Heart right ventricle (tissue), 16 donors: ENCODE results near the gene GPHN. TPM values are rescaled to one million over a fixed set of nuclear protein-coding genes. Genes with fewer than 3 reads are reported as not detected.
"Not testable (repeated sequence)": the region's sequence is repeated elsewhere in the genome, so short reads cannot be mapped to it uniquely, and the experiment has no call there.

Experiments
- ATAC-seq, 8 donors: fragments of 200-7000 bp; cut with Tn5 transposase; one replicate each; pipeline ENCODE4 v1.9.1; 2020; ENCODE audit warnings: mild to moderate bottlenecking in 8 of 8, moderate library complexity in 8 of 8, moderate number of reproducible peaks in 1 of 8
- DNase-seq, 2 donors: peaks; one replicate each; pipeline ENCODE4 v3.0.0-alpha.2; 2020
- H3K27ac ChIP-seq, 10 donors: fragments of 200-600 bp; sonication (generic) in 2 of 10; one replicate each; pipeline versions ENCODE4 v1.5.0 to v1.8.0; 2020 to 2022; ENCODE audit warnings: mild to moderate bottlenecking in 3 of 10
- H3K27me3 ChIP-seq, 7 donors: fragments of 200-600 bp; one replicate each; pipeline ENCODE4 v1.8.0; 2021 to 2022; ENCODE audit warnings: mild to moderate bottlenecking in 2 of 7
- H3K36me3 ChIP-seq, 9 donors: fragments of 200-600 bp; sonication (generic) in 1 of 9; one replicate each; pipeline versions ENCODE4 v1.5.0 to v1.8.0; 2020 to 2022; ENCODE audit warnings: mild to moderate bottlenecking in 2 of 9
- H3K4me1 ChIP-seq, 9 donors: fragments of 200-600 bp; sonication (generic) in 1 of 9; one replicate each; pipeline versions ENCODE4 v1.5.0 to v1.8.0; 2020 to 2022; ENCODE audit warnings: mild to moderate bottlenecking in 4 of 9
- H3K4me3 ChIP-seq, 10 donors: fragments of 200-600 bp; sonication (generic) in 2 of 10; one replicate each; pipeline versions ENCODE4 v1.5.0 to v1.8.0; 2020 to 2022; ENCODE audit warnings: mild to moderate bottlenecking in 7 of 10, moderate library complexity in 2 of 10
- H3K9me3 ChIP-seq, 11 donors: fragments of 200-600 bp in 10 of 11; sonication (generic) in 2 of 11; one replicate each; pipeline versions ENCODE4 v1.5.0 to v1.8.0; 2013 to 2022; ENCODE audit warnings: mild to moderate bottlenecking in 2 of 11, control low read depth in 1 of 11, moderate library complexity in 1 of 11
- WGBS, 2 donors: extraction: QIAGEN DNeasy Blood & Tissue Kit; methylation state at CpG; one replicate each; pipeline ENCODE4 v1.1.7; 2013; ENCODE audit warnings: inconsistent platforms in 1 of 2; 5-methylcytosine and 5-hydroxymethylcytosine counted together
- intact Hi-C, 10 donors: fragments of 100-400 bp; cut with DNase I; formaldehyde crosslinking; loops; one replicate each; pipeline versions ENCODE4 v1.11.1 to v1.14.2; 2022
- polyA plus RNA-seq, 2 donors: library from polyadenylated mRNA; stranded (reverse); fragments of 200-250 nt; gene quantifications; one replicate each; pipeline ENCODE4 v1.2.3, GENCODE V29; 2013
- total RNA-seq, 10 donors: library from RNA; stranded (reverse); fragmentation: NEBNext Ultra II Directional in 3 of 10; extraction: Animal tissue kit (Norgen Biotek cat#: 25700) in 3 of 10; gene quantifications; one replicate each; pipeline versions ENCODE4 v1.2.1 to v1.2.4, GENCODE V29; 2021 to 2023
- TF ChIP-seq, protein P1 (sequence below), 9 donors: fragments of 200-600 bp; sonication (generic) in 2 of 9; IDR thresholded peaks; one replicate each; pipeline versions ENCODE4 v1.5.0 to v1.8.0; 2021 to 2022; ENCODE audit warnings: antibody characterized with exemption in 9 of 9, mild to moderate bottlenecking in 5 of 9, moderate library complexity in 1 of 9
- donor health status: Arrhythmogenic right ventricular cardiomyopathy.
- donor health status: ischemic (EF 13 %, LVEDD 7.1; RV severe dilation, severe dysfunction).
- donor health status: healthy with polysubstance abuse.
- donor health status: DM: no; HTN: yes; CAD: no.
- donor health status: DM: no; HTN: no; CAD: no.
- donor health status: ischemic (EF 25% LVEDD 6.9; RV normal size, moderate dysfunction).
- donor health status: ischemic (EF 25% LVEDD 5.7; RV mildly dilated, moderate dysfunction).
- donor health status: healthy.
- donor health status: DM: yes; HTN: yes; CAD: no.
- donor health status: Ischemic cardiomyopathy.
- donor health status: ischemic (EF 35%, LVEDD 5.7; RV mildly dilated, moderate dysfunction).
- donor health status: nonischemic (EF 11% LVEDD 7.7; RV severe dilation, severe dysfunction).
- donor health status: DM: yes; HTN: yes; CAD: no.
- donor health status: PGD.
- donor health status: ischemic (EF 29% LVEDD 5.4; RV normal size, mild dysfunction).
- donor health status: nonischemic (EF 23%, LVEDD 6.1; RV moderate dilation, normal function).

The GPHN gene
- total and polyA plus RNA-seq, 12 donors = 12.2 to 48.0 (median 32.2) TPM

DNA sequence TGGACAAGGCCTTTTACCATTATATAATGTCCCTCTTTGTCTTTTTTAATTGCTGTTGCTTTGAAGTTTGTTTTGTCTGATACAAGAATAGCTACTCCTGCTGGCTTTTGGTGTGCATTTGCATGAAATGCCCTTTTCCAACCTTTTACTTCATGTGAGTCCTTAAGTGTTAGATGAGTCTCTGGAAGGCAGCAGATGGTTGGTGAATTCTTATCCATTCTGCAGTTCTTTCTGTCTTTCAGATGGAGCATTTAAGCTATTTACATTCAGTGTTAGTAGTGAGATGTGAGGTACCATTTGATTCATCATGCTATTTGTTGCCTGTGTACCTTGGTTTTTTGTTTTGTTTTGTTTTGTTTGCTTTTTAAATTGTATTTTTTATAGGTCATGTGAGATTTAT is 208.3 kb downstream of the GPHN start:
- no peak for ATAC-seq
- DNase-seq = no peak
- Histone ChIP-seq H3K27me3 (no peaks in the 10 kb centered on the region), H3K27ac (no peak overlapping the region), H3K4me3 (no peak overlapping the region), H3K4me1 (peaks cover 0 to 16% (median 0%) of the 10 kb centered on the region in 9 donors), H3K36me3 (no peaks in the 10 kb centered on the region), H3K9me3 (peaks cover 0 to 28% (median 13%) of the 10 kb centered on the region in 11 donors)
- TF ChIP-seq, protein P1, sequence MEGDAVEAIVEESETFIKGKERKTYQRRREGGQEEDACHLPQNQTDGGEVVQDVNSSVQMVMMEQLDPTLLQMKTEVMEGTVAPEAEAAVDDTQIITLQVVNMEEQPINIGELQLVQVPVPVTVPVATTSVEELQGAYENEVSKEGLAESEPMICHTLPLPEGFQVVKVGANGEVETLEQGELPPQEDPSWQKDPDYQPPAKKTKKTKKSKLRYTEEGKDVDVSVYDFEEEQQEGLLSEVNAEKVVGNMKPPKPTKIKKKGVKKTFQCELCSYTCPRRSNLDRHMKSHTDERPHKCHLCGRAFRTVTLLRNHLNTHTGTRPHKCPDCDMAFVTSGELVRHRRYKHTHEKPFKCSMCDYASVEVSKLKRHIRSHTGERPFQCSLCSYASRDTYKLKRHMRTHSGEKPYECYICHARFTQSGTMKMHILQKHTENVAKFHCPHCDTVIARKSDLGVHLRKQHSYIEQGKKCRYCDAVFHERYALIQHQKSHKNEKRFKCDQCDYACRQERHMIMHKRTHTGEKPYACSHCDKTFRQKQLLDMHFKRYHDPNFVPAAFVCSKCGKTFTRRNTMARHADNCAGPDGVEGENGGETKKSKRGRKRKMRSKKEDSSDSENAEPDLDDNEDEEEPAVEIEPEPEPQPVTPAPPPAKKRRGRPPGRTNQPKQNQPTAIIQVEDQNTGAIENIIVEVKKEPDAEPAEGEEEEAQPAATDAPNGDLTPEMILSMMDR (IDR thresholded peaks at IDR 0.05) = no peak
- intact Hi-C loops = no loop called here

DNA sequence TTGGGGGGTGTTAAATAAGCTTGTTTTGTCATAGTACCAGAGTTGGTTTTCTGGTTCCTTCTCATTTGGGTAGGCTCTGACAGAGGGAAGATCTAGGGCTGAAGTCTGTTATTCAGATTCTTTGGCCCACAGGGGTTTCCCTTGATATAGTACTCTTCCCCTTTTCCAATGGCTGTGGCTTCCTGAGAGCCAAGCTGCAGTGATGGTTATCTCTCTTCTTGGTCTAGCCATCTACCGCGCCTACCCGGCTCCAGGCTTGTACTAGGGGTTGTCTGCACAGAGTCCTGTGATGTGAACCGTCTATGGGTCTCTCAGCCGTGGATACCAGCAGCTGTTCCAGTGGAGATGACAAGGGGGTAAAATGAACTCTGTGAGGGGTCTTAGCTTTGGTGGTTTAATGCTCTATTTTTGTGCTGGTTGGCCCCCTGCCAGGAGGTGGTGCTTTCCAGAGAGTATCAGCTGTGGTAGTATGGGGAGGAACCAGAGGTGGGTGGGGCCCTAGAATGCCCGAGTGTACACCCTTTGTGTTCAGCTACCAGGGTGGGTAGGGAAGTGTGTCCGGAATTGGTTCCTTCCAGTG is 209.7 kb downstream of the GPHN start:
- H3K4me1 ChIP-seq = peaks cover 0 to 16% (median 0%) of the 10 kb centered on the region in 9 donors
- intact Hi-C loops = no loop called here
- H3K9me3 ChIP-seq = peaks cover 0 to 18% (median 8%) of the 10 kb centered on the region in 11 donors
- DNase-seq (no peak), ATAC-seq (no peak)
- no peaks in the 10 kb centered on the region for H3K36me3 ChIP-seq
- 90% methylated on average over 7 of the region's 7 CpGs for WGBS, 2 donors
- TF ChIP-seq, protein P1 (IDR thresholded peaks at IDR 0.05) = no peak
- no peak overlapping the region for H3K4me3 ChIP-seq
- H3K27ac ChIP-seq = no peak overlapping the region
- H3K27me3 ChIP-seq = no peaks in the 10 kb centered on the region

DNA sequence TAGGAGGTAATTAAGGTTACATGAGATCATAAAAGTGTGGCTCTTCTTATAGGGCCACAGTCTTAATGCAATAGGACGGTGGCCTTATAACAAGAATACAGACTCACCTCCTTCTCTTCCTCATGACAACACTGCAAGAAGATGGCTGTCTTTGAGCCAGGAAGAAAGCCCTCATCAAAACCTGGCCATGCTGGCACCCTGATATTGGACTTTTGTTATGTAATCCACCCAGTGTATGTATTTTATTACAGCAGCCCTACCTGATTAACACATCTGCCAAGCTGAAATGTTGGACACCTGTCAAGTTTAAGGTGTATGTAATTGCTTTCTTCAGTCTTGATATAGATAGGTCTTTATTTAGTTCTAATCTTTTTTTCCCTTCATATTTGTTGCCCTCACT is 217.0 kb downstream of the GPHN start:
- ATAC-seq = no peak
- H3K9me3 ChIP-seq = peaks cover 0 to 28% (median 0%) of the 10 kb centered on the region in 11 donors
- no peak for DNase-seq
- no peaks in the 10 kb centered on the region for H3K36me3 ChIP-seq
- 95 to 96% methylated on average over 1 of the region's 1 CpG for WGBS, 2 donors
- TF ChIP-seq, protein P1 (IDR thresholded peaks at IDR 0.05) = no peak
- H3K27ac ChIP-seq = no peak overlapping the region
- H3K27me3 ChIP-seq = no peaks in the 10 kb centered on the region
- intact Hi-C loops = no loop called here
- H3K4me1 ChIP-seq = no peaks in the 10 kb centered on the region
- H3K4me3 ChIP-seq = no peak overlapping the region

DNA sequence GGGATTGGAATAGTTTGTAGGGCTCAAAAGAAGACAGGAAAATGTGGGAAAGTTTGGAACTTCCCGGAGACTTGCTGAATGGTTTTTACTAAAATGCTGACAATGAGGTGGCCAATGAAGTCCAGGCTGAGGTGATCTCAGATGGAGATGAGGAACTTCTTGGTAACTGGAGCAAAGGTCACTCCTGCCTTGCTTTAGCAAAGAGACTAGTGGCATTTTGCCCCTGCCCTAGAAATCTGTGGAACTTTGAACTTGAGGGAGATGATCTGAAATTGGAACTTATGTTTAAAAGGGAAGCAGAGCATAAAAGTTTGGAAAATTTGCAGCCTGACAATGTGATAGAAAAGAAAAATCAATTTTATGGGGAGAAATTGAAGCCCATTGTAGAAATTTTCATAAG is 223.4 kb downstream of the GPHN start:
- WGBS, 2 donors = 50 to 52% methylated on average over 1 of the region's 1 CpG
- ATAC-seq, intact Hi-C loops, H3K4me1 ChIP-seq, H3K27ac ChIP-seq, DNase-seq, H3K36me3 ChIP-seq, H3K4me3 ChIP-seq, H3K27me3 ChIP-seq: not testable (repeated sequence)
- H3K9me3 ChIP-seq = peaks cover 0 to 41% (median 0%) of the 10 kb centered on the region in 11 donors

DNA sequence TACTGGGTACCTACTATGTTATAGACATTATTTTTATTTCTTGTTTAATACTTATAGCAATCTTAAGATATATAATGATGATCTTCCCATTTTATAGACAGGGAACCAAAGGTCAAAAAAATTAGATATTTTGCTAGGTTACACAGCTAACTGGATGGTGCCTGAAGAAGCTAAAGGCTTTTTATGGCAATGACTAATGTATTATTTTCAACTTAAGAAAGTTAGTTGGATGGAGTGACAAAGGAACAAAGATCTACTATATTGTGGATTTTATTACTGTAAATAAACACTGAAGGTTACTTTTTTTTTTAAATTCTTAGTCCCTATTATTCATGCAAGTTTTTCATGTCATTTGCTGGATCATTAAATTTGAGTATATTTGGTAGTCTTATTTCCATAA is 227.9 kb downstream of the GPHN start:
- TF ChIP-seq, protein P1 (IDR thresholded peaks at IDR 0.05) = no peak

More for the DNA sequence above, 227.9 kb downstream of the GPHN start:
- no peak overlapping the region for H3K27ac ChIP-seq
- no peaks in the 10 kb centered on the region for H3K36me3 ChIP-seq
- ATAC-seq (no peak), DNase-seq (no peak)
- no peaks in the 10 kb centered on the region for H3K4me1 ChIP-seq
- H3K4me3 ChIP-seq = no peak overlapping the region
- no peaks in the 10 kb centered on the region for H3K27me3 ChIP-seq
- H3K9me3 ChIP-seq = peaks cover 0 to 32% (median 0%) of the 10 kb centered on the region in 11 donors
- intact Hi-C loops = no loop called here
